Measurements from ENCODE around the gene VPS37C. TPM values are rescaled to one million over a fixed set of nuclear protein-coding genes. Genes with fewer than 3 reads are reported as not detected.

Gene VPS37C
- total and polyA plus RNA-seq, 2 of the 13 experiments (the other 11 are each of a cell fraction or from before 2014, with no cell fraction given): 7.5 to 8.8 TPM

- 0 out of 2 replicates have a peak, but pooled peaks have one; percentile 48 for TF ChIP-seq ZNF879 (CRISPR knock-in tag; IDR thresholded peaks at IDR 0.05)
- peak; percentile 58; the same call in 1 of the 2 replicates for TF ChIP-seq ZFX (CRISPR knock-in tag; IDR thresholded peaks at IDR 0.05; ENCODE audit: low read depth)
- peak; percentile 42; the same call in 1 of the 2 replicates for TF ChIP-seq ZNF703 (CRISPR knock-in tag; IDR thresholded peaks at IDR 0.05; ENCODE audit: borderline replicate concordance)
- peak; percentile 79; the same call in 1 of the 2 replicates for TF ChIP-seq ZNF446 (CRISPR knock-in tag; IDR thresholded peaks at IDR 0.05)
- TF ChIP-seq DNMT1 (CRISPR knock-in tag; IDR thresholded peaks at IDR 0.05): 0 out of 2 replicates have a peak, but pooled peaks have one; percentile 35
- TF ChIP-seq THAP7 (CRISPR knock-in tag; IDR thresholded peaks at IDR 0.05): no peak
- TF ChIP-seq ASH2L (IDR thresholded peaks at IDR 0.05; ENCODE audit: insufficient read length, low read depth, low read length): peak; percentile 84
- TF ChIP-seq ARNT2 (CRISPR knock-in tag; IDR thresholded peaks at IDR 0.05; ENCODE audit: low read depth): peak; percentile 76
- TF ChIP-seq ZNF138 (CRISPR knock-in tag; IDR thresholded peaks at IDR 0.05; ENCODE audit: low read depth): 0 out of 2 replicates have a peak, but pooled peaks have one; percentile 50
- peak; percentile 37; the same call in 1 of the 2 replicates for TF ChIP-seq SRY (CRISPR knock-in tag; IDR thresholded peaks at IDR 0.05)
- peak; percentile 65; the same call in 1 of the 2 replicates for TF ChIP-seq FOXC1 (CRISPR knock-in tag; IDR thresholded peaks at IDR 0.05; ENCODE audit: borderline replicate concordance)
- peak; percentile 75 for TF ChIP-seq POLR2AphosphoS5 (IDR thresholded peaks at IDR 0.05; ENCODE audit: low read depth, low read length)
- TF ChIP-seq ZBTB40 (IDR thresholded peaks at IDR 0.05): no peak
- peak; percentile 36; the same call in 1 of the 2 replicates for TF ChIP-seq ZBTB40 (CRISPR knock-in tag; IDR thresholded peaks at IDR 0.05)
- TF ChIP-seq ZNF709 (CRISPR knock-in tag; IDR thresholded peaks at IDR 0.05): peak; percentile 83; the same call in 1 of the 2 replicates
- TF ChIP-seq GTF3A (CRISPR knock-in tag; conservative IDR thresholded peaks at IDR 0.05): 0 out of 2 replicates have a peak, but pooled peaks have one; percentile 68
- TF ChIP-seq ESRRA (CRISPR knock-in tag; IDR thresholded peaks at IDR 0.05; ENCODE audit: low read depth): peak; percentile 53
- TF ChIP-seq KDM5B (CRISPR knock-in tag; IDR thresholded peaks at IDR 0.05; ENCODE audit: borderline replicate concordance): peak; percentile 88; the same call in 1 of the 2 replicates
- TF ChIP-seq ZNF563 (CRISPR knock-in tag; IDR thresholded peaks at IDR 0.05): peak; percentile 41; the same call in 1 of the 2 replicates
Observed at GRCh38 chr11:61161190-61162091, at the start of gene VPS37C (continued).

Data from HepG2 (cell line).